Muscle of leg (tissue), 11 donors: ENCODE data around the gene RAVER1. TPM values are rescaled to one million over a fixed set of nuclear protein-coding genes. Genes with fewer than 3 reads are reported as not detected.

Experiments
- DNase-seq: peaks from one replicate; pipeline ENCODE4 v3.0.0; 2013
- H3K27ac ChIP-seq: one replicate; pipeline ENCODE4 v1.5.1; 2013; ENCODE audit warnings: mild to moderate bottlenecking, low read length, control low read depth
- H3K27me3 ChIP-seq: one replicate; pipeline ENCODE4 v1.6.1; 2013; ENCODE audit warnings: low read length; ENCODE audit not compliant: control insufficient read depth, insufficient read depth
- H3K36me3 ChIP-seq: one replicate; pipeline ENCODE4 v1.6.1; 2013; ENCODE audit warnings: low read length; ENCODE audit not compliant: control insufficient read depth, insufficient read depth
- H3K4me1 ChIP-seq: one replicate; pipeline ENCODE4 v1.6.1; 2013; ENCODE audit warnings: low read length; ENCODE audit not compliant: control insufficient read depth, insufficient read depth
- H3K4me3 ChIP-seq: one replicate; pipeline ENCODE4 v1.5.1; 2013; ENCODE audit warnings: low read length, control low read depth
- H3K9me3 ChIP-seq: replicated peaks from 2 replicates; pipeline ENCODE4 v1.6.1; 2013; ENCODE audit warnings: low read depth, low read length; ENCODE audit not compliant: control insufficient read depth
- WGBS: methylation state at CpG from one replicate; pipeline ENCODE4 v1.1.5; 2013; ENCODE audit warnings: missing lambda C conversion rate; ENCODE audit not compliant: insufficient coverage; 5-methylcytosine and 5-hydroxymethylcytosine counted together
- polyA plus RNA-seq, 8 donors: library from polyadenylated mRNA; unstranded; fragments of 120-200 nt; gene quantifications; one replicate each; pipeline versions ENCODE4 v1.2.1 to v1.2.3, GENCODE V29; 2013; ENCODE audit warnings: inconsistent platforms in 1 of 8, low replicate concordance in 1 of 8; ENCODE audit not compliant: insufficient read length in 8 of 8, insufficient read depth in 1 of 8
- total RNA-seq: library from RNA; stranded (reverse); fragments of 120-200 nt; gene quantifications from one replicate; pipeline ENCODE4 v1.2.4, GENCODE V29; 2013

Gene RAVER1
- total and polyA plus RNA-seq, 9 donors: 4.4 to 21.7 (median 17.4) TPM

DNA sequence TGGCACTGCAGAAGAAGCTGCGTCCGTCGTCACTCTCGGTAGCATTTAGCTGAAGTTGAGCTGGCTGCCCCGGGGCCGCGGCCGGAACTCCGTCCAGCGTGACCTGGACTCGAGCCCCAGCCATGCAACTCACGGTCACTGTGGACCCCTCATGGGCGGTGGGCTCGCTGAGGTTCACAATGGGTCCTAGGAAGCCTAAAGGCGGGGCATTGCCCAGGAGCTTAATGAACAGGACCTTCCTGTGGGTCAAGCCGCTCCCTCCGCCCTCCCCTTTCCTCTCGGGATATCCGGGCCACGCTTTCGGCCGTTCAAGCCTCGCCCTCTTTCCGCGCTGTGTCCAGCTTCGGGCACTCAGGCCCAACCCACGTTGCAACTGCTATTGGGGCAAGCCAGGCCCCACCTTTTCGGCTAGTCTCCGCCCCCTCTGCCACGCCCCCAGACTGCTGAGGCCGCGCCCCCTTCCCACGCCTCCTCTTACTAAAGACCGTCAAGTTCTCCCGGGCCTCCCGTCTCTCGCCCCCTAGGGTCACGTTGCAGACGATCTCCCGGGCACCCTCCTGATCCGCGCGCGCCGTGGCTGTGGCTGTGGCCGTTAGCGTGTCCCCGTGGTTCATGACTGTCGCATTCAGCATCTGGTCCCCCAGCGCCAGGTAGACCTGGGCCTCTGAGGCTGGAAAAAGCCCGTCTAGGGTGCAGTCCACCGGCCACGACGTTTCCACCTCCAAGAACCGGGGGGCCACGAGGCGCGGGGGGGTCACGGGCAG, 1.4 kb upstream of the RAVER1 start:
- peak; percentile 93 for DNase-seq
- no peaks in the 10 kb centered on the region for H3K27me3 ChIP-seq
- H3K4me1 ChIP-seq: peaks cover 27% of the 10 kb centered on the region
- 5% methylated on average over 56 of the region's 59 CpGs for WGBS
- H3K27ac ChIP-seq: peak overlapping the region; percentile 69
- peaks cover 8% of the 10 kb centered on the region for H3K36me3 ChIP-seq
- no peaks in the 10 kb centered on the region for H3K9me3 ChIP-seq
- peak overlapping the region; percentile 99 for H3K4me3 ChIP-seq

DNA sequence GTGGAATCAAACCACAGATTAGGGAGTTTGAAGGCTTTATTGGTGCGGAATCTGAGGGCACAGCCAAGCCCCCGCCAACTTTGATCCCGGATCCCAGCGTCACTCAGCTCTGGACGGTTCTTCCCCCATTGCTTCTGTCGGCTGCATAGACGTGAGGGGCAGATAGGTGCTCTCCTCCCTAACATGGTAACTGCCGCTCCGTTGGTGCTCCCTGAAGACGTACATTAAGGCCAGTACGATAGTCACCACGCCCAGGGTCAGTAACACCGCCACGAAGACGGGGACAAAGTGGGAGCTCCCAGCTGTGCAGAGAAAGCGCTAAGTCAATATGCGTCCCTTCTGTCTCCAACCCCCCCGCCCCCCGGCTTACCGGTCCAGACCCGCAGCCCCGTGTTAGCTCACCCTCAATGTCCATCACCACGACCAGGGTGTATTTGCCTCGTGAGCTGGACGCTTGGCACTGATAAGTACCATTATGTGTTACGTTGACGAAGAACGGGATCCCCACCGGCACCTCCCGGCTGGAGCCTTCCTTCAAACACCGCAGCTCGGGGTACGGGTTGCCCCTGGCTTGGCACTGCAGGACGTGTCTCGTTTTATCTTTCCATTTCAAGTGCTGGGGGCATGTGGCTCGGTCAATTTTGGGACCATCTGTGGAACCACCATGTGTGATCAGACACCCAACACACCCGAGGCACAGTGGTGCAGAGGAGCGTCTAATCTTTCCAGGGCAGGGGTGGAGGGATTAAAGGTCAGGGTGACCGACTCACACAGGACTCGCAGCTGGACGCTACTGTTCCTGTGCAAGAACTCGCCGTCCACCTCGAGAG, 644 bp upstream of the RAVER1 start:
- Histone ChIP-seq H3K4me1 (peaks cover 25% of the 10 kb centered on the region), H3K4me3 (peak overlapping the region; percentile 99), H3K9me3 (no peaks in the 10 kb centered on the region), H3K27me3 (no peaks in the 10 kb centered on the region), H3K27ac (peak overlapping the region; percentile 80), H3K36me3 (peaks cover 14% of the 10 kb centered on the region)
- peak; percentile 17 for DNase-seq
- WGBS: 6% methylated on average over 32 of the region's 44 CpGs

DNA sequence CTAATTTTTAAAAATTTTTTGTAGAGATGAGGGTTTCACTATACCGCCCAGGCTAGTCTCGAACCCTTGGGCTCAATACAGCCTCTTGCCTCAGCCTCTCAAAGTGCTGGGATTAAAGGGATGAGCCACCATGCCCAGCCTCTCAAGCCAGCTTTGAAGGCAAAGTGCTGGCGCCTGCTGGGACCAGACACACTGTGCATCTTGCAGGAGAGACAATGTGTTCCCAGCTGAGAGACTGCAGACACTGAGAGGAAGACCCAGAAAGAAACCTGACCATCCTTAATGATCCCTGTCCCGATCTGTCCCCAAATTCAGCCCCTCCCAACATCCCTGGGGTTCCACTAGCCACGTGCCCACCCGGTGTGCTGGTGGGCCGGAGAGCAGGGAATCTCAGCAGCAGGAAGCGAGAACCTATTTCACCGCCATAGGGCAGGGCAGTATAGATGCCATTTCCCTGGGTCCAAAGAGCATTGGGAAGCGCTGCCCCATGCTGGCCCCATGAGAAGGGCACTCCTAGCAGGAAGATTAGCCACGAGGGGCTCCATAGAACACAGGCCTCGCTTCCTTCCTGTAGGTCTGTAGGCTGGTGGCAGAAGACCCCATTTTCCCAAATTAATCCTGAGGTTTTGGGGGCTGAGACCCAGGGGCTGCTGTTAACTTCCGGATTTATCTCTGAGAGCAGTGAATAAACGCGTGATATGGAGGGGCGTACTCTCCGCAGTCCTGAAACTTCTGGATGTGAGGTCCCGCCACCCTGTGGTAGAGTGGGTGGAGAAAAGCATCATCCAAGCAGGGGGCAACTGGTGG, 968 bp downstream of the RAVER1 start:
- H3K27me3 ChIP-seq: no peaks in the 10 kb centered on the region
- WGBS: 39% methylated on average over 12 of the region's 18 CpGs
- H3K27ac ChIP-seq: peak overlapping the region; percentile 98
- peak overlapping the region; percentile 99 for H3K4me3 ChIP-seq
- peaks cover 31% of the 10 kb centered on the region for H3K36me3 ChIP-seq
- no peak for DNase-seq
- H3K4me1 ChIP-seq: peaks cover 25% of the 10 kb centered on the region
- no peaks in the 10 kb centered on the region for H3K9me3 ChIP-seq

DNA sequence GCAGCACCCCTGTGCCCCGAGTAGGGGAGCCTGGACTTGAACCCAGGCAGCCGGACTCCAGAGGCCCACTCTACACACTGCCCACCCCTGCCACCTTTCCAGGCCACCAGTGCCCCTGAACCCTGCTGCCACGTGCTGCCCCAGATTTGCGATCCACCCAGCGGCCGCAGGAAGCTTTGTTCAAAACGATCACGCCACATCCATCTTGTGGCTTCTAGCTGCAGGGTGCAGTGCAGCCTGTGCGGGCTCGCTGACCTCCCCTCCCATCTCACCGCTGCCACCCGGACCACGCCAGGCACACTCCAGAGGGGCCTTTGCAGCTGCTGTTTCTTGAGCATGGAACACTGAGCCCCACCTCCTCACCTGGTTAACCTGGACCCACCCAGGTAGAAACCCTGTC, 3.8 kb downstream of the RAVER1 start:
- Histone ChIP-seq H3K36me3 (peaks cover 50% of the 10 kb centered on the region), H3K4me3 (no peak overlapping the region), H3K4me1 (peaks cover 17% of the 10 kb centered on the region), H3K27ac (no peak overlapping the region), H3K9me3 (no peaks in the 10 kb centered on the region), H3K27me3 (no peaks in the 10 kb centered on the region)
- WGBS: 93% methylated on average over 11 of the region's 13 CpGs
- no peak for DNase-seq

DNA sequence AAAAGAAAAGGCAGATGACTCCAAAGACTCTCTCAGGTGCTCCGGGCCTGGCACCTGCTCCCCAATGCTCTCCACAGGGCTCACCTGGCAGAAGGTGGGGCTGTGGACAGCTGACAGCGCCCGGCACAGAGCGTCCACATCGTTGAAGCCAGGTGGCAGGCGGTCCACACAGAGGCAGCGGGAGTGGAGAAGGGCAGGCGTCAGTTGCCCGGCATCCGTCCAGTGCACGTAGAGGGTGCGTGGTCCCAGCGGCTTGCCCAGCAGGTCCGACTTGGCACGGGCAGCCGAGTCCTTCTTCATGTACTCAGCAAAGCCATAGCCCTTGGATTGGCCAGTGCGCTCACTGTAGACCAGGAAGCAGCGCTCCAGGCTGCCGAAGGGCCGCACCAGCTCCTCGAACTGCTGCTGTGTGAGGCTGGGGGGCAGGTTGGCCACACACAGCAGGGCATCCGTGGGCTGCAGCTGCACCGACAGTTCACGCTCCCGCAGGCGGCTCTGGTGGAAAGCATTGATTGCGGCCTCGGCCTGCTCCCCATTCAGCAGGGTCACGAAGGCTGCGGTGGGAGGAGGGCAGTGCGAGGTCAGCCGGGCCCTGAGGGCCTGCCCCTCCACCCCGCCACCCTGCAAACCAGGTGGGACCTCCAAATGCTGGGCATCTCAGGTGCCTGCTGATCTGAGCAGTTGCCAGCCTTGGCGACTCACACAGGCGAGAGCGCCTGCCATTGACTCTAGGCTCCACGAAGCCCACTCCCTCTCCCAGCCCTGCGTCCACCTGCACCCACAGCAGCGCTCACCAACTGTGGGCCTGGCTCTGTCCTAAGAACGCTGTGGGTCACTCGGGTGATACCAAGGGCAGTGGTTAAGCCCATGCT, 4.5 kb downstream of the RAVER1 start:
- no peak overlapping the region for H3K4me3 ChIP-seq
- no peaks in the 10 kb centered on the region for H3K9me3 ChIP-seq
- H3K4me1 ChIP-seq: peaks cover 10% of the 10 kb centered on the region
- peaks cover 56% of the 10 kb centered on the region for H3K36me3 ChIP-seq
- no peak for DNase-seq
- no peak overlapping the region for H3K27ac ChIP-seq
- no peaks in the 10 kb centered on the region for H3K27me3 ChIP-seq
- 95% methylated on average over 41 of the region's 41 CpGs for WGBS

DNA sequence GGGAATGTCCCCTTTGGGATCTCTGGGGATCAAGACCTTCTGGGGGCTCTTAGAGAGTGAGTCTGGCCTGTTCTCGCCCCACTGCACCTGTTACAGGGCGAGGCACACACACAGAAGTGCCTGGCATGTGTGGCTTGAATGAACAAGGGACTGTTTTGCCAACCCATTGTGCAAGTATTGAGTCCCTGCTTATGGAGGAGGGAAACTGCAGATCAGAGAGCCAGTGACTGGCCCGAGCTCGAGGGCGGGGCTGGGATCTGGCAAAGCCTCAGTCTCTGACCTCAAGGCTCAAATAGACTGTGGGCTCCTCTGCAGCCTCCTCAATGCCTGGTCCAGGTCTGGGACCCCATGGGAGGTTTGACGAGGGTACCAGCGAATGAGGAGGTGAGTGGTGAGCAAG, 5.5 kb downstream of the RAVER1 start:
- Histone ChIP-seq H3K27ac (no peak overlapping the region), H3K4me1 (peaks cover 8% of the 10 kb centered on the region), H3K36me3 (peaks cover 66% of the 10 kb centered on the region), H3K4me3 (no peak overlapping the region), H3K27me3 (no peaks in the 10 kb centered on the region), H3K9me3 (no peaks in the 10 kb centered on the region)
- 93% methylated on average over 7 of the region's 7 CpGs for WGBS
- no peak for DNase-seq

DNA sequence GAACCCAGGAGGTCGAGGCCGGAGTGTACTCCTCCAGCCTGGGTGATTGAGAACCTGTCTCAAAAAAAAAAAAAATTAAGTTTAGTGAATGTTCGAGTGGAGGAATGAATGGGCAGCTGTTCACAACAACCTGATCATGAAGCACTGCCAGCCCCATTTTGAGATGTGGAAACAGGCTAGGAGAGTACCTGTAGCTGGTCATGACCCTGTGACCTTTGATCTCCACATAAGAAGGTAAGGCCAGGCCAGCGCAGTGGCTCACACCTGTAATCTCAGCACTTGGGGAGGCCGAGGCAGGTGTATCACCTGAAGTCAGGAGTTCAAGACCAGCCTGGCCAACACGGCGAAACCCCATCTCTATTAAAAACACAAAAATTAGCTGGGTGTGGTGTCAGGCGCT, 7.6 kb downstream of the RAVER1 start:
- Histone ChIP-seq H3K36me3 (peaks cover 86% of the 10 kb centered on the region), H3K27me3 (no peaks in the 10 kb centered on the region), H3K9me3 (no peaks in the 10 kb centered on the region), H3K4me1 (no peaks in the 10 kb centered on the region), H3K27ac (no peak overlapping the region), H3K4me3 (no peak overlapping the region)
- 80% methylated on average over 4 of the region's 8 CpGs for WGBS
- no peak for DNase-seq

DNA sequence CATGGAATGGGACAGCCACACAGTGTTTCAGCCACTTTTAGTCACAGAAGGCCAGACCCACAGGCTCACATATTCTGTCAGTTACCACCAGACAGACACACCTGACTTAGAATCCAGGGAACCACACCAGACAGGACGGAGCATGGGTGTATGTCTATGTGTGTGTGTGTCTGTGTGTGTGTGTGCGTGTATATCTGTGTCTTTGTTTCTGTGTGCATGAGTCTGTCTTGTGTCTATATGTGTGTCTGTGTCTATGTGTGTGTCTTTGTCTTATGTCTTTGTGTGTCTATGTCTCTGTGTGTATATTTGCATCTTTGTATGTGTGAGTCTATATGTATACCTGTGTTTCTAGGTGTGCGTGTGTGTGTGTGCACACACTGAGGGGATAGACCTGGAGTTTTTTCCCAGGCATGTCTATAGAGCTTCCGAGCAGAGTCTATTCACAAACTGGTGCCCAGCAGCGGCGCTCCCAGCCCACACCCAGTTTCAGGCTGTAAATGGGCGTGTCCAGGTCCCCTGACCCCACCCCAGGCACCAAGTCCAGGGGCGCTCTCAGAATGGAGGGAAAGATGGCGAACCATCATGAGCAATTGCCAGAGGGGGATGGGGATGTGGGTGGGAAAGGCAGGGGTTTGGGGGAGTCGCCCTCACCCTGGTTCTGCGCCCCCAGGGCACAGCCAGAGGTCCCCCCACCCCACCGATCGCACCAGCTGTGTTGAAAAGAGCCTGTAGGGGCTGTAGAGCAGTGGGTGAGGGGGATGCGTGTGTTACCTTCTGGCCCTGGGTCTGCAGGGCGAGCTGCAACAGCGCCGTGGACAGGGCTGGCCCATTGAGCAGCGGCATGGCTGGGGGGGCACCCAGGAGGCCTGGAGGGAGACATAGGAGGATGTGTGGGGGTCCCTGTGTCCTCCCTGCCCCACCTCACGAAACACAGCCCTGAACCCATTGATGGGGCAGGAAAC, 11.2 kb downstream of the RAVER1 start:
- Histone ChIP-seq H3K36me3 (peaks cover 83% of the 10 kb centered on the region), H3K27me3 (no peaks in the 10 kb centered on the region)
- WGBS: 89% methylated on average over 10 of the region's 19 CpGs

DNA sequence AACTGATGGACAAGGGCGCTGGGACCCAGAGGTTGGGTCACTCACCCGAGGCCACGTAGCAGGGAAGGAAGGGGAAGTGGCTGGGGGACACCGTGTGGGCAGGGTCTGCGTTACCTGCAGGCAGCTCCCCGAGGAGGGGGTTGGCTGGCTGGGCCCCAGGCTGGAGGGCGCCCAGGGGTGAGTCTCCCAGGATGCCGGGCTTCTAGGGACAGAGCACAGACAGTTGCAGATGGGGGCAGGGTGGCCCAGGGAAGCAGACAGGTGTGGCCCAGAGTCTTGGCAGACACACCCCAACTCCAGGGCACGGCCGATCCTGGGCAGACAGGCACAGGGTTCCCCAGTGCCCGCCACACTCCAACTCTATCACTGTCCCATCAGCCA, 11.9 kb downstream of the RAVER1 start:
- 86% methylated on average over 8 of the region's 11 CpGs for WGBS
- DNase-seq: no peak
- Histone ChIP-seq H3K4me3 (no peak overlapping the region), H3K36me3 (peaks cover 81% of the 10 kb centered on the region), H3K27ac (no peak overlapping the region), H3K9me3 (no peaks in the 10 kb centered on the region), H3K4me1 (no peaks in the 10 kb centered on the region), H3K27me3 (no peaks in the 10 kb centered on the region)

More for the DNA sequence above, 11.2 kb downstream of the RAVER1 start:
- Histone ChIP-seq H3K4me3 (no peak overlapping the region), H3K27ac (no peak overlapping the region), H3K4me1 (no peaks in the 10 kb centered on the region), H3K9me3 (no peaks in the 10 kb centered on the region)
- no peak for DNase-seq
